Endothelial cell of umbilical vein (primary cell): Measurements from ENCODE around the gene NFATC3. TPM values are rescaled to one million over a fixed set of nuclear protein-coding genes. Genes with fewer than 3 reads are reported as not detected.

Experiments used
- BruUV-seq: library from RNA; stranded (reverse); fragments of 400-500 nt; replicated peaks from 2 replicates; lab custom pipeline; 2021; lab: Mats Ljungman, UMichigan
- CTCF ChIA-PET: fragments of 300-600, 350-600 bp; sonication (Branson Sonifier 250); formaldehyde crosslinking; loops from one replicate; lab custom pipeline; 2021; ENCODE audit warnings: antibody characterized with exemption, inconsistent platforms; lab: Charles Lee
- POLR2A ChIA-PET: fragments of 300-600, 350-600 bp; sonication (Branson Sonifier 250); formaldehyde crosslinking; loops from one replicate; lab custom pipeline; 2021; ENCODE audit warnings: antibody characterized with exemption, inconsistent platforms; lab: Charles Lee
- DNase-seq: peaks from one replicate; pipeline ENCODE4 v3.0.0-alpha.2; 2011; ENCODE audit warnings: low read depth, low spot score
- FAIRE-seq: peaks from 2 replicates; lab custom pipeline; 2011; peaks lifted over from hg19 to GRCh38; lab: Jason Lieb, UNC
- H2AFZ ChIP-seq: 2 replicates; pipeline ENCODE4 v1.6.0; 2012; ENCODE audit warnings: low read depth, low read length, control low read depth, inconsistent platforms
- H3K27ac ChIP-seq: 2 replicates; pipeline ENCODE4 v1.5.1; 2011; ENCODE audit warnings: low read depth, mild to moderate bottlenecking, control low read depth, low read length, moderate library complexity; ENCODE audit not compliant: insufficient read depth
- H3K27me3 ChIP-seq, 2 experiments: 2 replicates each; pipeline versions ENCODE4 v1.6.0 to v1.6.1; 2011; ENCODE audit warnings: low read length in 2 of 2, mixed read lengths in 1 of 2; ENCODE audit not compliant: control insufficient read depth in 2 of 2, insufficient read depth in 2 of 2
- H3K36me3 ChIP-seq, 2 experiments: 2 replicates in 1 of 2; 3 replicates in 1 of 2; pipeline ENCODE4 v1.5.1; 2011; ENCODE audit warnings: low read length in 2 of 2, mild to moderate bottlenecking in 1 of 2, moderate library complexity in 1 of 2; ENCODE audit not compliant: control insufficient read depth in 2 of 2, insufficient read depth in 2 of 2; ENCODE audit errors: extremely low read depth in 1 of 2
- H3K4me1 ChIP-seq: 3 replicates; pipeline ENCODE4 v1.5.1; 2011; ENCODE audit warnings: mild to moderate bottlenecking, low read length; ENCODE audit not compliant: control insufficient read depth, insufficient read depth; ENCODE audit errors: extremely low read depth
- H3K4me2 ChIP-seq: 2 replicates; pipeline ENCODE4 v1.6.1; 2011; ENCODE audit warnings: low read length, control low read depth, mixed read lengths; ENCODE audit not compliant: insufficient read depth
- H3K4me3 ChIP-seq, 3 experiments: fragments of 200-600 bp in 1 of 3; sonication (generic), shearing (Covaris generic) in 1 of 3; replicated peaks in 1 of 3; 2 replicates each; pipeline ENCODE4 v1.5.1; 2011 to 2016; ENCODE audit warnings: control low read depth in 3 of 3, low read length in 3 of 3, mild to moderate bottlenecking in 2 of 3, inconsistent platforms in 1 of 3, low read depth in 1 of 3, moderate library complexity in 1 of 3; ENCODE audit not compliant: insufficient read depth in 1 of 3
- H3K79me2 ChIP-seq: 2 replicates; pipeline ENCODE4 v1.6.0; 2012; ENCODE audit warnings: low read length, inconsistent platforms; ENCODE audit not compliant: control insufficient read depth, insufficient read depth
- H3K9ac ChIP-seq: replicated peaks from 2 replicates; pipeline ENCODE3; 2011; ENCODE audit warnings: low read length, control low read depth; ENCODE audit not compliant: insufficient read depth; ENCODE audit errors: extremely low read depth
- H3K9me1 ChIP-seq: replicated peaks from 3 replicates; pipeline ENCODE4 v1.6.0; 2011; ENCODE audit warnings: mild to moderate bottlenecking, low read length; ENCODE audit not compliant: control insufficient read depth, insufficient read depth; ENCODE audit errors: extremely low read depth
- H3K9me3 ChIP-seq: replicated peaks from 2 replicates; pipeline ENCODE4 v1.5.1; 2012; ENCODE audit warnings: low read length, inconsistent platforms; ENCODE audit not compliant: control insufficient read depth, insufficient read depth
- H4K20me1 ChIP-seq: replicated peaks from 2 replicates; pipeline ENCODE3; 2011; ENCODE audit warnings: mild to moderate bottlenecking, low read length; ENCODE audit not compliant: control insufficient read depth, insufficient read depth; ENCODE audit errors: extremely low read depth
- EZH2 ChIP-seq: IDR thresholded peaks from 2 replicates; pipeline ENCODE4 v1.6.1; 2012; ENCODE audit warnings: borderline replicate concordance, low read depth, mild to moderate bottlenecking, moderate library complexity, low read length, inconsistent platforms; ENCODE audit not compliant: severe bottlenecking
- FOS ChIP-seq: IDR thresholded peaks from 2 replicates; pipeline ENCODE4 v1.6.1; 2011; ENCODE audit warnings: mild to moderate bottlenecking, low read length, moderate library complexity, borderline replicate concordance; ENCODE audit not compliant: insufficient read depth
- GATA2 ChIP-seq: IDR thresholded peaks from 2 replicates; pipeline ENCODE4 v1.7.0; 2011; ENCODE audit warnings: low read depth, mild to moderate bottlenecking, moderate library complexity, mixed read lengths, low read length; ENCODE audit not compliant: insufficient read length, insufficient read depth
- JUN ChIP-seq: IDR thresholded peaks from 2 replicates; pipeline ENCODE4 v1.6.1; 2011; ENCODE audit warnings: borderline replicate concordance, low read depth; ENCODE audit not compliant: insufficient read length, insufficient read depth
- MYC ChIP-seq: IDR thresholded peaks from one replicate; pipeline ENCODE4 v1.6.1; 2011; ENCODE audit warnings: mild to moderate bottlenecking, low read depth, low read length
- POLR2A ChIP-seq: IDR thresholded peaks from 2 replicates; pipeline ENCODE4 v1.6.1; 2012; ENCODE audit warnings: low read depth, mild to moderate bottlenecking, control low read depth, low read length
- POLR2AphosphoS5 ChIP-seq: IDR thresholded peaks from 2 replicates; pipeline ENCODE4 v1.6.1; 2012; ENCODE audit warnings: low read depth, mild to moderate bottlenecking, control low read depth, low read length, moderate library complexity; ENCODE audit not compliant: insufficient read depth
- dilution Hi-C: fragments of 300-500 bp; cut with MboI; formaldehyde crosslinking; loops from one replicate; pipeline ENCODE4 v1.15.0; 2019; ENCODE audit warnings: low sequenced_read_pairs; ENCODE audit not compliant: extremely low pct_ligation_motif_present
- intact Hi-C: fragments of 100-400 bp; cut with micrococcal nuclease; formaldehyde crosslinking; loops from one replicate; pipeline ENCODE4 v1.10.0; 2022
- polyA plus RNA-seq, 4 experiments: library from polyadenylated mRNA; depleted of rRNA in 3 of 4; stranded (reverse) in 3 of 4; unstranded in 1 of 4; fragments of >200 nt; gene quantifications; 2 replicates each; pipeline versions ENCODE4 v1.2.1 to v1.2.3, GENCODE V29; 2011 to 2012; ENCODE audit warnings: missing spikeins in 1 of 4
- total RNA-seq: library from RNA; stranded (reverse); gene quantifications from 2 replicates; pipeline ENCODE4 v1.2.3, GENCODE V29; 2021
- TF ChIP-seq, protein P1 (sequence below): IDR thresholded peaks from 2 replicates; pipeline ENCODE4 v1.6.1; 2011; ENCODE audit not compliant: insufficient read depth, insufficient read length
- TF ChIP-seq, protein P2 (sequence below), 2 donors: IDR thresholded peaks; 1 replicate in 1 of 2; 2 replicates in 1 of 2; pipeline ENCODE4 v1.5.1; 2011; ENCODE audit warnings: low read length in 2 of 2, mild to moderate bottlenecking in 2 of 2, moderate library complexity in 2 of 2, control low read depth in 1 of 2, inconsistent platforms in 1 of 2, low read depth in 1 of 2; ENCODE audit not compliant: insufficient read depth in 1 of 2; ENCODE audit errors: extremely low read depth in 1 of 2

The NFATC3 gene
- total and polyA plus RNA-seq, 2 donors (not counting 3 experiments of a cell fraction or from before 2014, with no cell fraction given), result 15.6 to 33.1 TPM

DNA sequence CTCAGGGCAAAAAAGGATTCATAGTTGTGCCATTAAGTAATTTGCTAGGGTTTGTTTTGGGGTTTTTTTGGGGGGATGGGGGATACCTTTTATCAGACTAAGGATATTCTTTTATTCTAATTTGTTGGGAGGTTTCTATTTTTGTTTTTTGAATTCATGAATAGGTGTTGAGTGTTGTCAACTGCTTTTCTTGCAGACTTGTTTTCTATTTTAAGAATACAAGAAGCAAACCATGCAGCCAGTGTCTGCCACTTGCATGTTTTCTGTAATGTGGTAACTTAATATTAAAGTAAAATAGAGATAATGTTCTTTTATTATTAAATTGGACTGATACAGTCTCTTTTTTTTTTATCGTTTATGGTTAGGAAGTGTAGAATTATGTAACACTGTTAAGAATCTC lies 49.5 kb downstream of the NFATC3 start:
- H4K20me1 ChIP-seq, result no peaks in the 10 kb centered on the region
- DNase-seq, result no peak
- BruUV-seq, result no TSS peak
- no peaks in the 10 kb centered on the region for H3K9me1 ChIP-seq
- TF ChIP-seq, protein P1, sequence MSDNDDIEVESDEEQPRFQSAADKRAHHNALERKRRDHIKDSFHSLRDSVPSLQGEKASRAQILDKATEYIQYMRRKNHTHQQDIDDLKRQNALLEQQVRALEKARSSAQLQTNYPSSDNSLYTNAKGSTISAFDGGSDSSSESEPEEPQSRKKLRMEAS, result no peak
- TF ChIP-seq FOS, result no peak
- TF ChIP-seq, protein P2, sequence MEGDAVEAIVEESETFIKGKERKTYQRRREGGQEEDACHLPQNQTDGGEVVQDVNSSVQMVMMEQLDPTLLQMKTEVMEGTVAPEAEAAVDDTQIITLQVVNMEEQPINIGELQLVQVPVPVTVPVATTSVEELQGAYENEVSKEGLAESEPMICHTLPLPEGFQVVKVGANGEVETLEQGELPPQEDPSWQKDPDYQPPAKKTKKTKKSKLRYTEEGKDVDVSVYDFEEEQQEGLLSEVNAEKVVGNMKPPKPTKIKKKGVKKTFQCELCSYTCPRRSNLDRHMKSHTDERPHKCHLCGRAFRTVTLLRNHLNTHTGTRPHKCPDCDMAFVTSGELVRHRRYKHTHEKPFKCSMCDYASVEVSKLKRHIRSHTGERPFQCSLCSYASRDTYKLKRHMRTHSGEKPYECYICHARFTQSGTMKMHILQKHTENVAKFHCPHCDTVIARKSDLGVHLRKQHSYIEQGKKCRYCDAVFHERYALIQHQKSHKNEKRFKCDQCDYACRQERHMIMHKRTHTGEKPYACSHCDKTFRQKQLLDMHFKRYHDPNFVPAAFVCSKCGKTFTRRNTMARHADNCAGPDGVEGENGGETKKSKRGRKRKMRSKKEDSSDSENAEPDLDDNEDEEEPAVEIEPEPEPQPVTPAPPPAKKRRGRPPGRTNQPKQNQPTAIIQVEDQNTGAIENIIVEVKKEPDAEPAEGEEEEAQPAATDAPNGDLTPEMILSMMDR (IDR thresholded peaks at IDR 0.05; ENCODE audit: extremely low read depth in 1 of 2, insufficient read depth in 1 of 2, low read depth in 1 of 2, low read length in 2 of 2), result no peak
- no peak for TF ChIP-seq POLR2AphosphoS5
- TF ChIP-seq MYC, result no peak
- no peak for TF ChIP-seq EZH2
- TF ChIP-seq POLR2A, result no peak
- TF ChIP-seq GATA2, result no peak
- TF ChIP-seq JUN, result no peak
- no peak overlapping the region for H2AFZ ChIP-seq
- H3K4me2 ChIP-seq, result no peak overlapping the region
- no peaks in the 10 kb centered on the region for H3K27me3 ChIP-seq
- dilution Hi-C loops (no loop called here), intact Hi-C loops (no loop called here)
- POLR2A ChIA-PET, result no interaction called here
- no peaks in the 10 kb centered on the region for H3K9me3 ChIP-seq
- H3K36me3 ChIP-seq, result peaks cover 2% of the 10 kb centered on the region in 2 experiments
- no peak for FAIRE-seq
- no peak overlapping the region for H3K4me3 ChIP-seq
- CTCF ChIA-PET, result interaction anchor here (0.7 kb wide), 1 partner anchor 9 kb away, joined by 3 read pairs; no protein-coding TSS in a partner anchor
- peaks cover 4% of the 10 kb centered on the region for H3K4me1 ChIP-seq
- H3K79me2 ChIP-seq, result peaks cover 28% of the 10 kb centered on the region
- H3K9ac ChIP-seq, result no peak overlapping the region
- H3K27ac ChIP-seq, result no peak overlapping the region
